Hematopoietic multipotent progenitor cell (in vitro differentiated cells): ENCODE data around the gene RCSD1. TPM values are rescaled to one million over a fixed set of nuclear protein-coding genes. Genes with fewer than 3 reads are reported as not detected.

Source experiments
- DNase-seq, 3 donors: peaks; one replicate each; pipeline ENCODE4 v3.0.0-alpha.2; 2011 to 2015; ENCODE audit warnings: low read depth in 2 of 3, low spot score in 2 of 3
- total RNA-seq: library from RNA; depleted of rRNA; stranded (reverse); fragments of >200 nt; gene quantifications from one replicate; pipeline ENCODE4 v1.2.3, GENCODE V29; 2012

Gene RCSD1
- total RNA-seq, 1 donor = 218 TPM

GRCh38 chr1:167640051-167640450, 10.0 kb downstream of the RCSD1 start:
- no peak for DNase-seq

DNA sequence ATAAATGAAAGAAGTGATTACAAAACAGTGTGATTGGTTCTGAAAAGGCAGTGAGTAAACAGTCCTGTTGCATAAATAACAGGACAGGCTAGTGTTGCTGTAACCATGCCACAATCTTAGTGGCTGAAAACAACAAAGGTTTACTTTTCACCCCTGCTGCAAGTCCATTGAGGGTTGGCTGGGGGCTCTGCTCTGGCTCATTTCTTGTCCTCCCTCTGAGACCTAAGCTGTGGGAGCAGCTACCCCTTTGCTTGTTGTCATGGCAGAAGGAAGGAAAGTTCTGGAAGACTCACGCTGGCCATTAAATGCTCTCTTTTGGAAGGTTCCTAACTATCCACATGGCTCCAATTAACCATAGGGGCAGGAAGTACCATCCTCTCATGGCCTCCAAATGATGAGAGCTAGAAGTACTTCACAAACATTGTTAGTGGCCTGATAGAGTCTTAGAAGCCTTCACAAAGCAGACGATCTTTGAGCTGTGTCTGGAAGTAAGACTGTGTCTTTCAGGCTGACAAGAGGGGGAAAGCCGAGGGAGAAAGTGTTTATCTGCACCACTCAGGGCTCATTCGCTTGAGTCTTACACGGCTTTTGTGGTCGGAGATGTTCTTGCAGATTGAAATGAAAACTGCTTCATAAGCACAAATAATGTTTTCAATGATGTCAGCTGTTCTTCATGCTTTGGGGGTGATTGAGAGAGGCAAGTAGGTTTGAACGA, 11.9 kb downstream of the RCSD1 start:
- DNase-seq = peak in 1 of 3 donors; percentile 50

- DNase-seq = no peak
Measured at GRCh38 chr1:167642501-167642826, 12.4 kb downstream of the RCSD1 start.

- DNase-seq = no peak
Measured at GRCh38 chr1:167643441-167643840, 13.4 kb downstream of the RCSD1 start.

DNA sequence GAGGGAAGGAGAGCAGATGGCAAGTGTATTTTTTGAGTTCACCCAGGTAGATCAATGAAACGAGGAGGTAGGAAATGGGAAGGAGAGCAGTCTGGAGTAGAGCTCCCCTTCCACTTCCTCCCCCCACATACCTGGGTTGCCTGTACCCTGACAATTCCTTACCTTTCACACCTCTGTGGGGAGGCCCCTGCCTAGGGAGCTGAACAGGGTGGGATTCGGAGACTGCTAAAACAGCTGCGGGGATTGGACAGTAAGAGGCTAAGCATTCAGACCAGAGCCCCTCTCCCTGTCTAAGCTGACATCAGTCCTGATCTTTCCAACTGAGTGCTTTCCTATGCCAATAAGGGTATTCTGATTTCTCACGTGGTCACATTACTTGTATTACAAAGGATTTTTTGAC, 14.5 kb downstream of the RCSD1 start:
- DNase-seq = no peak

DNA sequence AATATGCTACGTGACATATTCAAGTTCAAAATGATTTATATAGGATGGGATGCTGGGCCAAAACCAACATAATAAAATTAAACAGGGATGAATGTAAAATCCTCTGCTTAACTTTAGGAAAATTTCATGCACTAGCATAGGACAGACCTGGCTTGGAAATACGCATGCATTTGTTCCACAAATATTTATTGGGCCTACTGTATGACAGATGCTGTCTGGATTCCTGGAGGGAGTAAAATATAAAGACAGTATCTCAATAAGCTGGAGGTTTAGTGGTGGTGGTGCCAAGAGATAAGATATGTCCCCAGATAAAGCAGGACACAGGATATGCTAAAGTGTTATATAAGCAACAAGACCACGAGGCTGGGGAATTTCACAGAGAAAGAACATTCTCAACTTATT, 15.1 kb downstream of the RCSD1 start:
- DNase-seq = no peak

DNA sequence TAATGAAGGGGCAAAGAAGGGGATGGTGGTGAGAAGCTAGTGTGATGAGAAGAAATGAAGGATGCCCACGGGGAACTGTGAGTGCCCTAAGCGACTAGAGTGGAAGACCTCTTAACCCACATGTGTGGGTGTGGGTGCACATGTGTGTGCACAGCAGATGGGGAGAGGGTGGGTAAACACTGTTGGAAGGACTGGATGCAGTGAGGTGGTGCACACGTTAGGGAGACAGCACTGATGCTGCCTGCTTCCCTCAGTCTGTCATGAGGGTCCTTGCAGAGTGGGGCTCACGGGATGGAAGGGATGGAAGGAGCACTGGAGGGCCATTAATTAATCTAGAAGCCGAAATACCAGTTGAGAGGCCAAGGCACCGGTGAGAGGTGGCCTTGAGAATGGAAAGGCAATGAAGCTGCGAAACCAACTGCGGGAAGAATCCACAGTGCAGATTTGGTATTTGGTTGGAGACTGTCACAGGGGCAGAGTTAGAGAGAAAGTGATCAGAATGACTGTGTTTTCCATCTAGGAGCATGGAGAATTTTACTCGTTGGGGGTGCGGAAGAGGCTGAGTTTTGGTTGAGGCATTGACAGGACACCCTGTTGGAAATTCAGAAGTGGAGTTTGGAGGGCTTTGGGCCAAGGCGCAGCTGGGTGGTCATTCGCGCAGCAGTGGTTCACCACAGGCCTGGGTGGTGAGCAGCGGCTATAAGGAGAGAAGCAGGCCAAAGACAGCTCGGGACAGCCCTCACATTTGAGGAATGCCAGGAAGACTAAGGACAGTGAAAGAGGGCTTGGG, 15.8 kb downstream of the RCSD1 start:
- DNase-seq = no peak

- no peak for DNase-seq
Measured at GRCh38 chr1:167648252-167648849, 18.3 kb downstream of the RCSD1 start.

DNA sequence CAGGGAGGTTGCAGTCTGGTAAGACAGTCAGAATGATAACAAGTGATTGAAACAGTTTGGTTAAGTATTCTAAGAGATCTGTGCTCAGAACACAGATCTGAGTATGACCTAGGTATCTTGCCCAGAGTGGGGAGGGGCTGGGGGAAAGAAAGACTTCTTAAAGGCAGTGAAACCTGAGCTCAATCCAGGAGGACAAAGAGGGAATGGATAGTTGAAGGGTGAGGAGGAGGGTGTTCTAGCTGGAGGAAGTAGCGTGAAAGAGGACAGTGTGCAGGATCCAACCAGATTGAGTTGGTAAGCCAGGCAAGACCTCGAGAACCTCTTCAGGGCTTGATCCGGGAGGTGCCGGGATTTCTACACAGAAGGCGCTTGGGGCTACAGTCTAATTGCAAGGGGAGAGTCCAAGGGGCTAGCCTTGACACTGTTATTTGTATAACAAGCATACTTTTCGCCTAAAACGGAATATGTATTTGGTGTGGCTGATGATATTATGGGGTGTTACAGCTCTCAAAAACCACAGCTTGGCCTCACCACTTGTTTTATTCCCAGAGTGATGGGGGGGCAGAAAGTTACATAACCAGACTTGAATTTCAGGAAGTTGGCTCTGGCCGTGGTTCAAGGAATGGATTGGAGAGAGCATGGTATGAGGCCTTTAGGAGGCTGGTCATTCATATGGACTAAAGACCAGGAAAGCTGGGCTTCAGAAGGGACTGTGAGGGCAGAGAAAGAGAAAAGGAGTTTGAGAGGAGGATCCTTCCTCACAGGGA, 19.1 kb downstream of the RCSD1 start:
- peak in 2 of 3 donors; percentile 24 to 31 for DNase-seq

GRCh38 chr1:167650269-167651160, 20.5 kb downstream of the RCSD1 start:
- DNase-seq = peak in 2 of 3 donors; percentile 54 to 81

DNA sequence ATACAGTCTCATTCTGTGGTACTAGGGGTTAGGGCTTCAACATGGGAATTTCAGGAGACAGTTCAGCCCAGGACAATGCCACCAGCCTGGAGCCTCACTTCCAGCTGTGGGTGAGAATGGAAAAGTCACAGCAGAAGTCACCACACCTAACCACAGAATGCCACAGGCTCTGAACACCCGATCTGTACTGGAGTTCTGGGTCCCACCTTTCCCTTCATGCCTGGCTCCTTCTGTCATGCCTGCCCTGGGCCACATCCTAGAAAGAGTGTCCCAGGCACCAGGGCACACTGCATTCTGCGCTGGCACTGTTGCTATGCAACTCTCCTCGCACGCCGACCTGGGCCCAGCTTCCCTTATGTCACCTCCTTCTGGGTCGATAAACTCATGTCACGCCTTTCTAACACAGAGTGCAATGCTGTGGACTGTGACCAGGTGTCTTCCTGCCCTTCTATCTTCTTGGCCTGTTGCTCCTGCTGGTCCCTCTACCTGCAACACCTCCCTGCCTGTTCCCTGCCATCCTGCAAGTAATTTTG, 21.2 kb downstream of the RCSD1 start:
- DNase-seq = no peak

DNA sequence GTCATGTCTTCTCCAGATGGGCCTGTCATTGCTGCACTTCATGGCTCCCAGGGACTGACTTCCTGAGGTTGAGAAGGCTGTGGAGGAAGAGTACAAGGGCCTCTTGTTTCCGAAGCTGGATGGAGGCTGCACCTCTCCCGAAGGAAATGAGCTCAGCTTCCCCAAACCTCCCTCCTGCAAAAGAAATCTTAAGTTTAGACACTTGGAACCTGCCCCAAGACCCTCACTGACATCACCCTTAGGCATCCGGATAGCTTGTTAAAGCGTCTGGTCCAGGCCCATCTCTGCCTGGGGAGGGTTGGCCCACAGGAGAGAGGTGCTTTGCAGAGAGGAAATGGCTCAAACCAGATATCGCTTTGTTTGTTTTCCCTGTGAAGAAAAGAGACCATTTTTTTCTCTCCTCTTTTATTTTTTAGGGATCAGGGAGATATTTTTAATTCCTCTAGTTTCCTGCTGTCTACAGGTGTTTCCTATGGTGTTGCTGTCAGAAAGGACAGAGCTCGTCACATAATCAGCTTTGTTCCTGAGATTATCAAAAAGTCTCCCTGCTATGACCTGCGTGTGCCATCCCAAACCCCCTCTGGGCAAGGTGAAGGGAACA, 25.0 kb downstream of the RCSD1 start:
- DNase-seq = no peak

DNA sequence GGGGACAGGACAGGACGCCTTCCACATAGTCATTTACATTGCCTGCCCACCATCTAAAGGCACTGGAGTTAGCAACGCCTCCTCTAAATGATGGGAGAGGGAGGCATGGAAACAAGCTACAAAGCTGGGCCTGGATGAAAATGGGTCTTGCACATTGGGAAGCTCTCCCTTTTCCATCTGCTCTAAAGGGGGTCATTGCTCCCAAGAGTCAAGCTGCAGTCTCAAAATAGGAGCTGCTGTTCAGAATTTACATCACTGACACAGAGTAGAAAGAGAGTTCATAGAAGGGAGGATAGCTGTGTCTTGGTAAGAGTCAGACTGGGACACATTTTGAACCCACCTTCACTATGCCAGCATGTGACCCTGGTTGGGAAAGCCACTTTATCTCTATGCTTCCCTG, 26.6 kb downstream of the RCSD1 start:
- no peak for DNase-seq

DNA sequence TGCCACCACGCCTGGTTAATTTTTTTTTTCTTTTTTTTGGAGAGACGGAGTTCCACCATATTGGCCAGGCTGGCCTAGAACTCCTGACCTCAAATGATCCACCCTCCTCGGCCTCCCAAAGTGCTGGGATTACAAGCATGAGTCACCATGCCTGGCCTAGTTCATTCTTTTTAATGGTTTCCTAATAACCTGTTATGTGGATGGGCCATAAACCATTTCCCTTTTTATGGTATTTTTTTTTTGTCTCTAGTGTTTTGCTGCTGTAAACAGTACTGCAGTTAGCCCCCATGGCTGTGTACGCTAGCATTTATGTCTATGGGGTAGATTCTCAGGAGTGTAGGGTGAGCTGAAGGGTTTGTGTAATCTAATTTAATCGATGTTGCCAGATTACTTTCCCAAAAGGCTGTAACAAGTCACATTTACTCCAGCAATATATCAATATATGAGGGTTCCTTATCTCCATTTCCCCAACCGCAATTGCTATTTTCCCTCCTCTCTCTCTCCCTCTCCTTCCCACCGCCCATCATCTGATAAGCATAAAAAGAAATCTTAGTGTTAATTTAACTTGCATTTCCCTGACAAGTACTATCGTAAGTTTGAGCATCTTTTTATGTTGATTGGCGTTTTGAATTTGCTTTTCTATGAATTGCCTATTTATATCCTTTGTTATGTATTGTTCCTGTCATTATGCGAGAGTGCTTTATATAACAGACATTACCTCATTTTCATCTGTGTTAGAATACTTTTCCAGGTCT, 28.7 kb downstream of the RCSD1 start:
- DNase-seq = peak in 2 of 3 donors; percentile 28 to 47

DNA sequence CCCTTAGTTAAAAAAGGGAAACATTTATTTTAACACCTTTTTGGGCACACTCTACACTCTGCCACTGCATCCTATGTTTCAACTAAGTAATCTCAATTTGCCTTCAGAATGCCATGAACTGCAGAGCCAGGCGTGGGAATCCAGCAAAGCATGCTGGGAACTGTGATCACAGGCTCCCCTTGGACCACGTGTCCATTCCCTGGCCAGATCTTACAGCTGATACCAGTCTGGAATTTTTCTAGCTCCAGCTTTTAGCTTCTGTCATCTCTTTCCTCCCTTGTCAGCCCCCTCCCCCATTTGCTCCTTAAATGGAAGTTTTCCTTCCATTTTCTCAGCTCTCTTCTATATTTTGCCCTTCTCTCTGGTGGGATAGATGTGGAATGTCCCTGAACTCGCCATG, 29.4 kb downstream of the RCSD1 start:
- DNase-seq = no peak

- DNase-seq = no peak
Measured at GRCh38 chr1:167659881-167660280, 29.8 kb downstream of the RCSD1 start.

DNA sequence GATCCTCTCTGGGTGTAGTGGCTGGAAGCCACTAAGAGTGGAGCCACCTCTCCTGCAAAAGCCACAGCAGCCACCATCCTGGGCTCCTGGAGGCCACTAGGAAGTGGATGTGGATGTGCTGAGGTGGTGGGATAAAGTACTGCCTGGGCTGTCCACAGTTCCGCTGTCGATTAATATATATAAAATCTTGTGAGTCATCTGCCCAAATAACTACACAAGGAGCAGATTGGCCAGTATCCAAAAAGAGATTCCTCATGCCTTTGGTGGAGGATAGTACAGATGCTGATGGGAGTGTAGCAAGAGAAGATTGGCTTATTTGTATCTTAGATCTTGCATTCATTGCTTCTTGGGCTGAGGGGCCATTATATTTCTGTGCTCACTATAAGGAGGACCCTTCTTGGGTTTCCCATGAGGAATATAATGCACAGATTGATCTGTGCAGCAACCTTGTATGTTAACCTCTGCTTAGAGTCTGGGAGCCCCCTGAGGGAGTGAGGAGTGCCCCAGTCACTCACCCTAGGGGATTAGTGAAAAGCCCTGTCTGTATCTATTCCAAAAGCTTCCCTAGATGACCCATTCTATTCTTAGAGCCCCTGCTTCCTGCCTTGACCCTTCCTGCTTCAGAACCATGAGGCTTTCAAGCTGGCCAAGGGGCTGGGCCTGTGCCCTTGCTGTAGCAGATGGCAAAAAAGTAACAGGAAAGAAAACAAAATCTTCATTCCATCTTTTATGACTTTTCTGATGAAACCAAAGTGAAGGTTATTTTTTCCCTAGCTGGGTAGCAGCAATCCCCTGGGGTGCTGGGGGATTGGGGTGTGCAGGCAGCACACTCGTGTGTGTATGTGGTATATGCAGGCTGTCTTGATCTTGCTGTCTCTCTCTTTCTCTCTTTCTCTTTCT, 31.7 kb downstream of the RCSD1 start:
- no peak for DNase-seq
